GM18502 (cell line): ENCODE results near the gene VPS13C.

Source experiments
- ATAC-seq: cut with Tn5 transposase; IDR thresholded peaks from one replicate; pipeline ENCODE4 v1.9.1; 2021; ENCODE audit warnings: mild to moderate bottlenecking; ENCODE audit not compliant: unreplicated experiment, poor library complexity

Gene VPS13C

DNA sequence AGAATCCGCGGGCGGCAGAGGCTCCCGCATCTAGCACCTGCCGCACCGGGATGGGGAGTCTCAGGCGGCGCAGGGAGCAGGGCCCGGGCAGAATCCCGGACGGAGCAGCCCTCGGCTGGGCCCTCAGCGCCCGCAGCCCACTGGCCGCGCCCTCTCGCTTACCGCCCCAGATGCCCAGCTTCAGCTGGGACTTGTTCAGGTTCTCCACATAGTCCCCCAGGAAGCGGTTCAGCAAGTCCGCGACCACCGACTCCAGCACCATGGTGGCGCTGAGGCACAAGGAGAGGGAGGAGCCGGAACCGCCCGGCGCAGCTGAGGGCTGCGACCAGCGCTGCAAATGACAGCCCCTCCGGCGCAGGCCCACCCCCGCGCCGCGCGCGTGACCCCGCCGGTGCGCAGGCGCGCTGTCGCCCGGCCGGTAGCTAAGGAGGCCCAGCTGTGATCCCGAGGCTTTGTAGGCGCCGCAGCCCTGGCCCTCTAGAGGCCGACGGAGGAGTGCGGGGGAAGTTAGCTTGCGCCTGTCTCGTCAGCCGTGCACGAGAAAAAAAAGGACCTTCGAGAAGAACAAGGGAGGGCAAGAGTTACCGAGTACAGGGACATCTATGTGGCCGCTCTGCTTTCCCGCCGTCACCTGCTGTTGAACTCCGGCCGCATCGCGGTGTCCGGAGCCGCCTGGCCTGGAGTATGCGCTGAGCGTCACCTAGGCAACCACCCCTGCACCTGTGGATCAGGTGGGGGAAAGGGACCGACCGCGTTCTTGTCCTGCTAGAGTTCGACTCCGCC, at the start of gene VPS13C:
Gene VPS13C (minus strand): TSS at position 335 of the 783 bp plus-strand sequence. CDS start 73 bp downstream, at position 262.
- peak; percentile 88 for ATAC-seq

- no peak for ATAC-seq
Measured at GRCh38 chr15:62109437-62109836, 49.2 kb upstream of the VPS13C start.

- no peak for ATAC-seq
Measured at GRCh38 chr15:62108411-62108810, 48.2 kb upstream of the VPS13C start.

DNA sequence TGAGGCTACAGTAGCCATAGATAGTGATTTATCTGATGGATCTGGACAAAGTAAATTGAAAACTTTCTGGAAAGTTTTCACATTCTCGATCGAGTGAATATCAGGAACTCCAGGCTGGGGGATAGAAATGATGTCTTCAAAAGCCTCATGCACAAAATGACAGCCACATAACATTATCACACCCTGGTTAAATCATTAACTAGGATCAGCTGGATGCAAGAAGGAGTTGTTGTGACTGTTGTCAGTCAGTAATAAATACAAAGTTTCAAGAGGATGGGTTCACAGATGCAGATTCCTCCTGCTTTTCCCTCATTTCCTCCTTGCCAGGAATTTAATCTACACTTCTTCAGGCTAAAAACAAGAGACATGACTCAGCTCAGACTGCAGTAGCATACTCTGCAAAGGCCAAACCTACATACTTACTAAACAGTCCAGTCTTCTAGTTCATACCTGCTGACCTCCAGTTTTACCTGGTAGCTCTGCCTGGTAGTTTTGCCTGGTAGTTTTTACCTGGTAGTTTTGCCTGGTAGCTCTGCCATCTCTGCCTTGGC, 47.4 kb upstream of the VPS13C start:
- no peak for ATAC-seq

DNA sequence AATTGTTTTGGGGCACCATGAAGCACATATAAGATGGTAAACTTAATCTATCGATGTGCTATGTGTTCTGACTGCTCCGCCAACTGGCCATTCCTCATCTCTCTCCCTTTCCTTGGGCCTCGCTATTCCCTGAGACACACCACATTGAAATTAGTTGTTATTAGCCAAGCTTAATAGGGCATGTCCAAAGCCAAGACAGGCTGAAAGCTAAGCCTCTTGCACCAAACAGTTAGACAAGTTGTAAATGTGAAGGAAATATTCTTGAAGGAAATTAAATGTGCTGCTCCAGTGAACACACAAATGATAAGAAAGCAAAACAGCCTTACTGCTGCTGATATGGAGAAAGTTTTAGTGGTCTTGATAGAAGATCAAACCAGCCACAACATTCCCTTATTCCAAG, 45.8 kb upstream of the VPS13C start:
- ATAC-seq: no peak

GRCh38 chr15:62105266-62105665, 45.0 kb upstream of the VPS13C start:
- no peak for ATAC-seq

DNA sequence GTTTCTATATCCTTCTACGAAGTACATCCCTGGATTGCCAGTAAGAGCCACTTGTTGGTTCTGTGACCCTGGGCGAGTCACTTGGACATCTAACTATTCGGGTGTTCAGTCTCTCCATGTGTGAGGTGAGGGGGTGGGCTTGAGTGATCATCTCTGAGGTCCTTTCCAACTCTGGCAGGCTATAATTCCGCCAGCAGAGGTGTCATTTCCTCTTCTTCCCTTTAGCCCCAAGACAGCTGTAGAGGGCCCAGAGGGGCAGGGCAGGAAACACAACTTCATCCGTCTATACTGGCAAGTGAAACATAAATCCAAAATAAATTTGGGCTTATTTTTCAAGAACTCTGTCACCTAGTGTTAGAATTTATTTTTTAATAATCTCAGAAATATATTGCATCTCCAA, 44.6 kb upstream of the VPS13C start:
- ATAC-seq: no peak

GRCh38 chr15:62104401-62104800, 44.2 kb upstream of the VPS13C start:
- ATAC-seq: no peak

GRCh38 chr15:62103431-62103830, 43.2 kb upstream of the VPS13C start:
- ATAC-seq: no peak

DNA sequence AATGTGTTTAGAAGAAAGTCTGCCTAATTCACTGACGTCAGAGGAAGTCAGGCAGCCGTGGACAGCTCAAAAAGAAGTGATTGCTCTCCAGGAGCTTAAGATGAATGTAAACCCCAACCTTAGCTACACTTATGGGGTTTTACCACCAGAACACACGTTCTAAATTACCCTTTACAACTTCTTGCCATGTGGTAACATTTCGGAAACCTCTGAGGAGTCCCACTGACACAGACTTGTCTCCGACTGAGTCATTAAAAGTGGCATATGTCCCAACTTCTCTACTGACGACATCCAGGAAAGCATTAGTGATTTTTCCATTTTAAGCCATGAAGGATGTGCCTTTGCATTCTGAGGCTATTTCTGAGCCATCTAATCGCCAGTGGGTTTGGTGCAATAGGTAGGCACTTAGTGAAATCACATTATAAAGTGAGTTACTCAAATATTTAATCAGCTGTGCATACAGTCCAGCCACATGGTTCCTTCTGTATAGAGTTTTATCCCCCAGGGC, 38.9 kb upstream of the VPS13C start:
- no peak for ATAC-seq

GRCh38 chr15:62094388-62094787, 34.1 kb upstream of the VPS13C start:
- no peak for ATAC-seq

- no peak for ATAC-seq
Measured at GRCh38 chr15:62093809-62094208, 33.6 kb upstream of the VPS13C start.

GRCh38 chr15:62090988-62091387, 30.7 kb upstream of the VPS13C start:
- no peak for ATAC-seq

GRCh38 chr15:62089616-62090015, 29.4 kb upstream of the VPS13C start:
- no peak for ATAC-seq

DNA sequence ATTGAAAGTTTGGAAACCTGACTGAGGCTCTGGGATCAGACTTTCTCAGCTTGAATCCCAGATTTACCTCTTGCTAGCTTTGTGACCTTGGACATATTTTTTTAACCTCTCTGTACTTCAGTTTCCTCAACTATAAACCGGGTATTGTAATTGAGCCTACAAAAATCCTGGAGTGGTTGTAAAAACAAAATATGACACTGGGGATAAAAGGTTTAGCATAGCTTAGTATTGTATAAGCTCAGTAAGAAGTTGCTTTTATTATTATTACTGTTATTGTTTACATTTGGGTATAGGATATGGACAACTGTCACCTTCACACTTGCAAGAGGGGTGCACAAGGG, 28.1 kb upstream of the VPS13C start:
- ATAC-seq: no peak

DNA sequence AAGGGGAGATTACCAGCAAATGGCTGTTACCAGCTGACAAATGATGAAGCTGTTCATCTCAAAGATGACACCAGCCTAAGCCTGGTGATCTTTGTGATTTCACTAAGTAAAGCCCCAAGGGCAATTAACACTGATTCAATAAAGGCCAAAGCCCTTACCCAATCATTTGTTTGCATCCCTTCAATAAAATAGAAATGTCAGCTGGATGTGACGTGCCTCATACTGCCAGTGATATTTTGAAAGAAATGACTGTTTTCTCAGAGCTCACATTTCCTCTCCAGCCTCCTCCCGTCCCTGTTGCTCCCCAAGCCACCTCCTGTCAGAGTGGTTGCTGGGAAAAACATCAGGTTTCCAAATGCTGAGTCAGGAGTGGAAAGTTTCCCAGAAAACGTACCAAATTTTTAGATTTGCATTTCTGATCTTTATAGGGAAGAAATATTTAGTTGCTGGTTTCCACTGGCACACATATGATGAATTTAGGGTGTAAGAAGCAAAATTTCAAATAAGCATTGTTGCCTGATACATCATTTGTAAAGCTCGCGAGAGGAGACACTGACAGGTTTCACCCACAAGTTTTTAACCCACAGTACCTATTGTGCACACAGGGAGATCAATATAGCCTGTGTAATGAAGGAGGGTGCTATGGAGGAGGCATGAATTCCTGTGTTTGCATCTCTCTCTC, 27.6 kb upstream of the VPS13C start:
- ATAC-seq: no peak

GRCh38 chr15:62085740-62086139, 25.5 kb upstream of the VPS13C start:
- no peak for ATAC-seq

DNA sequence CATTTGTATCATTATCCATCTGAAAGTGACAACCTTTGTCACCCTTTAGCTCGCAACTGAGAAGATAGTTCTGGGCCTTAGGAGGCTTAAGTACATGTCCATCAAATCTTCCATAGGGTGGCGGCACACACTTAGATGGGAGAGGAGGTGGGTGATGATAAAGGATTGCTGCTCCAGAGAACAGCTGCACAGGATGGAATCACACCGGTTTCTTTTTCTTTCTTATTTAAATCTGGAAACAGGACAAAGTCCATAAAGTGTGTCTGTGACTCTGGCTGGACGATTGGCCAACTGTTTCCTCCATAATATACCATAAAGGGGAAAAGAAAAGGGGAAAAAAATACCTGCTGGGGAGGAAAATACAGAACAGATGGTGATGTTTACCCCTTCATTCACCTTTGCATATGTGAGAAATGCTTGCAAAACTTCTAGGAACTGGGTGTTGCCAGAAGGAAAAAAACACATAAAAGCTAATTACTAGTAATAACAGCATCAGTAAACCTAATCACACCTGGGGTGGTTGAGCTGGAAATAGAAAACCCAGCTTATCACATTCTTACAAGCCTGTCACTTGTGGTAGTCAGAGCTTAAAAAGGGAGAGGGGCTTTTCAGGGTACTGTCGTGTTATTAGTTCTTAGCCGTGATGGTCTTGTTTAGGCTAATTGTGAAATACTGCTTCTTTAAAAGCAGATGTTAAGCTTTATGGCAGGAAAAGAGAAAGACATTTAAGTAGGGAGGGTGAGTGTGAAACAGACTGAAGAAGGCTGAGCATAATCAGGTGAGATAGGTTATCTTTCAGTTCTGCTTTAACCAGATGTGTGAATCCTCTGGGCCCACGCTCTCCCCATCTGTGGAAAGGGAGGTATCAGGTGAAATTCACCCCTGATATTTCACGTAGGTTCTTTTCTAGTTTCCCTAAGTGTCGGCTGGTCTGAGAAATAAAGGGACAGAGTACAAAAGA, 23.2 kb upstream of the VPS13C start:
- no peak for ATAC-seq

- ATAC-seq: no peak
Measured at GRCh38 chr15:62079594-62079993, 19.3 kb upstream of the VPS13C start.

DNA sequence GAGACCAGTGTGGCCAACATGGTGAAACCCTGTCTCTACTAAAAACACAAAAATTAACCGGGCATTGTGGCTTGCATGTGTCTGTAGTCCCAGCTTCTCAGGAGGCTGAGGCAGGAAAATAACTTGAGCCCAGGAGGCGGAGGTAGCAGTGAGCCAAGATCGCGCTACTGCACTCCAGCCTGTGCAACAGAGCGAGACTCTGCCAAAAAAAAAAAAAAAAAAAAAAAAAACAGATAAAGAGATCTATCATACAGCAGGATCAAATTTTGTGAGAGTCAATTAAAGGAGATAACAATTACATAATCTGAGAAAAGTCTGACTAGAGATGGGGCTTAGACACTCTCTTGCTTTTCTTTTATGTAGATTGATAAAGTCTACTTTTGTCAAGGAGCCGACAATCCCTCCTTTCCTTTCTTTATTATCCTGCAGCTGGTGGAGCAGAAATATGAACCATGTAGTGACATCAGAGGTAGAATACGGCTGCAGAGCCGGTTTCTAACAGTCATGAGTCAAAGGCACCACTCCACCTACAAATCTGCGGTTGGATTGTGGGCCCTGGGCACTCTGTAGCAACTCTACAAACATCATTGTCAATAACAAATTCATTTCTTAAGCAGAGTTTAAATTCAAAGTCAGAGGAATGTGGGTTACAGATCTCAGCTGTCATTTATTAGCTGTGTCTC, 15.5 kb upstream of the VPS13C start:
- no peak for ATAC-seq
